GM21360 (cell line): ENCODE measurements around the gene RIC1.
"Not testable (repeated sequence)": the region's sequence is repeated elsewhere in the genome, so short reads cannot be mapped to it uniquely, and the experiment has no call there.

Source experiments
- ATAC-seq: cut with Tn5 transposase; IDR thresholded peaks from one replicate; pipeline ENCODE4 v1.9.1; 2021; ENCODE audit warnings: mild to moderate bottlenecking, moderate library complexity; ENCODE audit not compliant: unreplicated experiment

The RIC1 gene

DNA sequence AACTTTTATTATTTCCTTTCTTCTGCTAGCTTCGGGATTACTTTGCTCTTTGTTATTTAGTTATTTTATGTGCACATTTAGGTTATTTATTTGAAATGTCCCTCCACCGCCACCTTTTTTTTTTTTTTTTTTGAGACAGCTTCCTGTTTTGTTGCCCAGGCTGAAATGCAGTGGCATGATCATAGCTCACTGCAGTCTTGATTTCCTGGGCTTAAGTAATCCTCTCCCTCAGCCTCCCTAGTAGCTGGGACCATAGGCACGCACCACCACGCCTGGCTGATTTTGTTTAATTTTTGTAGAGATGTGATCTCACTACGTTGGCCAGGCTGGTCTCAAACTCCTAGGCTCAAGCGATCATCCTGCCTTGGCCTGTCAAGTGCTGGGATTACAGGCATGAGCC, 38.5 kb downstream of the RIC1 start:
- no peak for ATAC-seq

DNA sequence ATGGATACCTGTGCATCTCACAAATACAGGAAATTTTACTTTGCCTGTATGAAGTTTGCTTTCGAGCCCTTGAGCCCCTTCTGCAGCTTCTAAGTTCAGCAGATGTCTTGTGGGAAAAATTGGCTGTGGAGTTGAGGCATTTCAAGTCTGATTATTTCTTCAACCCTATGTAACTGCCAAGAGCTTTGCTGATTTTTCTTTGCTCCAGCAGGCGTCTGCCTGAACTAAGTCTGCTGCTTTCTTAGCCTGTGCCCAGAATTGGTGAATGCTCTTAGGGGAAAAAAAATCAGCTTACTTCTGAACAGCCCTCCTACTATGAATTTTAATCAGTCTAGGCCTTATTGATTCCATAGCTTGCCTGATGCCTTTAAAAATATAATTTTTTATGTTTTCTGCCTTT, 41.2 kb downstream of the RIC1 start:
- ATAC-seq, result no peak

DNA sequence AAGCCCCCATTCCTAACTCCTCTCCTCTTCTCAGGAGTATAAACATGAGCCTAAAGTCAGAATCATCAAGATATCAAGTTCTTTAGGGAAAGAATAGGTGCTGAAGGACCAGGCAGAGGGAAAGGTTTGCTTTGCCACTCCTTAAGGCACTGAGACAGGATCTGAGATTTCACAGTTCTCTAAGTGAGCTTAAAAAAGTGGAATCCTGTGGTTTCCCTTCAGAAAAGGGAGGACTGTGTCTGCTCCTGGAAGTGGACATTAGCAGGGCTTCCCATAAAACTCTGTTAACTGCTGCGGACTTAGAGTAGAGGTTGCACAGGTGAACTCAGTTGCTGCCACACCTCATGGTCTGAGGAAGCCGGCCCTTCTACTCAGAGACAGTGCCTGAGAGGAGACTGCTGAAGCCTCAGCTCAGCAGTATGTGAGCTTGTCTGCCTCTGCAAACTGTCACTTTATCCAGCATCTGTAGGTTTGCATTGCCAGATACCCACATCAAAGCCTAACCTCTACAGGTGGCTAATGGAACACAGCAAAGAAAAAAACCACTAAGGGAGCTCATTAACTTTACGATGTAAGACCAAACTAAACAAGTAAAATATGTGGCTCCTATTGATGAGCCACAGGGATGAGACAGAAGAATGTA, 42.9 kb downstream of the RIC1 start:
- no peak for ATAC-seq

DNA sequence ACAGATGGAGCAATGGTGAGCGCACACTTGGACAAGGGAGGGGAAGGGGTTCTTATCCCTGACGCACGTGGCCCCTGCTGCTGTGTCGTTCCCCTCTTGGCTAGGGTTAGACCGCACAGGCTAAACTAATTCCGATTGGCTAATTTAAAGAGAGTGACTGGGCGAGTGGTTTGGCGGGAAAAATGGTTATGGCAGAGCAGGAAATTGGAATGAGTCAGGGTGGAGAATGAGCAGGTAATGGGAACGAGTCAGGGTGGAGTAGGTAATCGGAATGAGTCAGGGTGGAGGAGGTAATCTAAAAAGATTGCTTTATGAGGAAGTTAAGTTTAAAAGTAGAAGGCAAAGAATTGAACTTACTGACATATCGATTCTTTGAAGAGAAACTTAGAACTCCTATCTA, 46.1 kb downstream of the RIC1 start:
- not testable (repeated sequence) for ATAC-seq

- not testable (repeated sequence) for ATAC-seq
These were observed 54.7 kb downstream of the RIC1 start for GRCh38 chr9:5683591-5683990.

GRCh38 chr9:5684101-5684500, 55.2 kb downstream of the RIC1 start:
- ATAC-seq, result no peak

- no peak for ATAC-seq
These were observed 59.2 kb downstream of the RIC1 start for GRCh38 chr9:5688109-5688508.

GRCh38 chr9:5690278-5690677, 61.4 kb downstream of the RIC1 start:
- ATAC-seq, result no peak

GRCh38 chr9:5695860-5696259, 67.0 kb downstream of the RIC1 start:
- ATAC-seq, result no peak

GRCh38 chr9:5696884-5697283, 68.0 kb downstream of the RIC1 start:
- no peak for ATAC-seq

- no peak for ATAC-seq
These were observed 69.1 kb downstream of the RIC1 start for GRCh38 chr9:5698004-5698403.

DNA sequence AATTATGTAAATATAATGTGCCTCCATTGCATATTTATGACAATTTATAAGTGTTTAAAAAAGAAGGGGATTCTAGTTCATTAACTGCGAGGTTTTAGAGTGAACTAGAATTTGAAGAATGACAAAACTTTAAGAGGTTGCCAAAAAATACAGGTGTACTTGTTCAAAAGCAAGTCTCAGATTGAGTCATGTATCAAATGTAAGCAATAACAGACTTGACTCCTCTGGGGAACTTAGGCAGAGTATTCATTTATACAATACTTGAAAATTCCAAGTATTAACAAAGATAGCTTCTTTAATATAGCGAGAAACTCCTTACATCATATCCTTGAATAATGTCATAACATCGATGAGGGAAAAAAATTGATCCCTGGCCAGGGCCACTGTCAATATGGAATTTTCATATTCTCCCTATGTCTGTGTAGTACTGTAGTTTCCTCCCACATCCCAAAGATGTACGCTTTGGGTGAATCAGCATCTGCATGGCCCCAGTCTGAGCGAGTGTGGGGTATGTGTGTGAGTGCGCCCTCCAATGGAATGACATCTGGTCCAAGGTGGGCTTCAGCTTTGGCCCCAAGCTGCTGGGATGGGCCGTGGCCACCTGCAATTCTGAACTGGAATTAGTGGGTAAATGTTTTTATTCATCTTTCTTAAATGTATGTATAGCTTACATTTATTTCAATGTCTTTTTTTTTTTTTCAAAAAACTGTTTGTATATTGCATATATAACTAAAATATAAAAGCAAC, 70.1 kb downstream of the RIC1 start:
- no peak for ATAC-seq

DNA sequence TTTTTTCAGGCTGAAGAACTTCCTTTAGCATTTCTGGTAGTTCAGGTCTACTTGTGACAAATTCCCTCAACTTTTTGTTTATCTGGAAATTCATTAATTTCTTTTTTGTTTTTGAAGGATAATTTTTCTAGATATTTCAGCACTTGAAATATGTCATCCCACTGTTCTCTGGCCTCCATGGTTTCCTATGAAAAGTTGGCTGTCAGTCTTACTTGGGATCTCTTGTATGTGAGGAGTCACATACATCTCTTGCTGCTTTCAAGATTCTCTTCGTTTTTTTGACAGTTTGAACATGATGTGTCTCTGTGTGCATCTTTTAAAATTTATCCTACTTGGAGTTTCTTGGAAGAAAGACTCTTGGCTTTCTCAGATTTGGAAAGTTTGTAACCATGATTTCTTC, 79.5 kb downstream of the RIC1 start:
- no peak for ATAC-seq

DNA sequence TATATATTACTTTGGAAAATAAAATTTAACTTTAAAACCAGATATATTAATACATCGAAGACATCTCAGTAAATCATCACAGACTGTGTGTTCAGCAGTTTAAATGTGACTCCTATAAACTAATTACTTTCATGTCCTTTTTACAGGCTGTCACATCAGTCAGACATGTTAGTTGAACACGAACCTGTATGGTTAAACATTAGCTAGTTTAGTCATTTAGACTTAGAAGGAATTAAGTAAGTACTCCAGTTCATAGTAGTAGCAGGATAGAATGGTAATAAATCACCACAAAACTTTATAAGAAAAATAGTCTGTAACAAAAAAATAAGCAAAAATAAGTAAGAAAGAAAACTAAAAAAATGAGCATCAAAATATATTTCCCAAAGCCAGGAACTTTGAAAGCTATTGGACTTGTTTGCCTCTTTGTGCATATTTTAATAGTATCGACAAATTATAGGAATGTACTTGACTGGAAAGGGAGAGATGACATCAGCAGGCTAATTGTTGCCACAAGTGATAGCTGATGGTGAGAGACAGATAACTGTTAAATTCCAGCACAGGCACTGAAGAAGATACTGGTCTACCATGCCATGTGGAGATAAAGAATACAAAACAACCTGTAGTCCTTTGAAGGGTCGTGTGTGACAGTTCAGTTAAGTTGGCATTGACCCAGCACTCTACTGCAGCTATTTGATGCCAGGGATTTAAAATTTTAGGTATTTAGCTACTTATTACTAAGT, 83.9 kb downstream of the RIC1 start:
- no peak for ATAC-seq

GRCh38 chr9:5714501-5715401, 85.8 kb downstream of the RIC1 start:
- no peak for ATAC-seq

DNA sequence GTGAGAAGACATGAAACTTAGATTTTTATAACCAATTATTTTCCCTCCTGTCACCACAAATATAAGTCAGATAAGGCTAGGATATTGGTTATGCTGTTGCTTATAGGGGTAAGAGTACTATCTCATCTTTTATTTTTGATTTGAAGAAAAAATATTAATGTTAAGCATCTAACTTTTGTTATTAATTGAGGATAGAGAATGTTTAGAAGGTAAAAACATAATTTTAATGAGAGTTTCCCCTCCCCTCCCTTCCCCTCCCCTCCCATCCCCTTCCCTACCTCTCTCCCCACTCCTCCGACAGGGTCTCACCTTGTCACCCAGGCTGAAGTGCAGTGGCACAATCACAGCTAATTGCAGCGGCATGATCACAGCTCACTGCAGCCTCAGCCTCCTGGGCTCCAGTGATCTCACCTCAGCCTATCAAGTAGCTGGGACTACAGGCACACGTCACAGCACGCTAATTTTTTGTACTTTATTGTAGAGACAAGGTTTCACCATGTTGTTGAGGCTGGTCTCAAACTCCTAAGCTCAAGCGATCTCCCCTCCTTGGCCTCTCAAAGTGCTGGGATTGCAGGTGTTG, 86.7 kb downstream of the RIC1 start:
- ATAC-seq, result no peak

GRCh38 chr9:5717434-5717833, 88.5 kb downstream of the RIC1 start:
- not testable (repeated sequence) for ATAC-seq

GRCh38 chr9:5718296-5719032, 89.6 kb downstream of the RIC1 start:
- ATAC-seq, result no peak

- no peak for ATAC-seq
These were observed 90.4 kb downstream of the RIC1 start for GRCh38 chr9:5719100-5719926.
